Measurements from ENCODE around the gene COX17.
"Not testable (repeated sequence)": the region's sequence is repeated elsewhere in the genome, so short reads cannot be mapped to it uniquely, and the experiment has no call there.

COX17 gene, protein sequence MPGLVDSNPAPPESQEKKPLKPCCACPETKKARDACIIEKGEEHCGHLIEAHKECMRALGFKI

DNA sequence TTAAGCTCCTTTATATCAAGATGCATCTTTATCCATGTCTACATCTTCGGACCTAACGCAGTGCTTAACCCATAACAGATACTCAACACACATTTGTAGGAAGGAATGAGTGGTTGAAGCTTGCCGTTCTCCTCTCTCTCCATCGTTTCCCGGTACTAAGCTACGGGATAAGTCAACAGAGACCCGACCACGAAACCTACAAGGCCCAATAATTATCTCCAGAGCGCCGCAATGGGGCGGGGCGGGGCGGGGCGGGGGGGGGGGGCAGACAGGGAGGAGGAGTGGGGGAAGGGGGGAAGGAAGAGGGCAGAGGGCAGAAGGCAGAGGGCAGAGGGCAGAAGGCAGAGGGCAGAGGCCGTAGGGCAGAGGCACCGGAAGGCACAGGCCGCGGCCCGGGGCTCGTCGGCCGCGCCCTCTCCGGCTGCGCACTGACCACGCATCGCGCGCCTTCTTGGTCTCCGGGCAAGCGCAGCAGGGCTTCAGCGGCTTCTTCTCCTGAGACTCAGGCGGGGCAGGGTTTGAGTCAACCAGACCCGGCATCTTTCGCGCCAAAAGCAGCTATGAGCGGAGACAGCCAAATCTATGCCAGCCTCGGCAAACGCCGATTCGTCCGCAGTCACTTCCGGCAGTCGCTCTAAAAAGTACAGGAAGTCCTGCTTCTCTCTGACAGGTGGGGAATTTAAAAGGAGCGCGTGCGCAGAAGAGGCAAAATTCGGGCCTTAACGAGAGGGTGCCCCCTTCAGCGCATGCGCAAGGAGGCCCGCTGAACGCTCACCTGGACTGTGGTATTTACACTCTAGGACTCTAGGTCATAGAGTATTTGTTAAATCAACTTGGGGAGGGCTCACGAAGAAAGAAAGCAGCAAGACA, at the start of gene COX17:
COX17 (minus strand) TSS at position 636 of the 870 bp plus-strand sequence; CDS start at position 540, 96 bp downstream.
- DNase-seq: peak; percentile 98

DNA sequence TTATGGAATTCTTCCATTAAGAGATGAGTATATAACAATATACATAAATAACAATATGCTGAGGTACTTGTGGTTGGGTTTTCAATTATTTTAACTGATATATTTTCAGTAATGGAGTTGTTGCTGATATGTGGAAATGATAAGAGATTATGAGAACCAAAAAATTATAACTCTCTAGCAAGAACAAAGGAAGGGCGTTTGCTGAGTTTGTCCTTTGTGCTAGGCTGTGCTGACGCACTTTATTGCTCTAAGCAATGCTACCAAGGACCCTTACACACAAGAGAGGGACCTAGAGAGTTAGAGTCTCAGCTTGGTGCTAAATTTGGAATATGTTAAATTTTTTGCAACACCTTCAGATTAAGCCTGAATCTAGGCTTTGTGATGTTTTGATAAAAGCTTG, 49.7 kb upstream of the COX17 start:
- no peak for DNase-seq

DNA sequence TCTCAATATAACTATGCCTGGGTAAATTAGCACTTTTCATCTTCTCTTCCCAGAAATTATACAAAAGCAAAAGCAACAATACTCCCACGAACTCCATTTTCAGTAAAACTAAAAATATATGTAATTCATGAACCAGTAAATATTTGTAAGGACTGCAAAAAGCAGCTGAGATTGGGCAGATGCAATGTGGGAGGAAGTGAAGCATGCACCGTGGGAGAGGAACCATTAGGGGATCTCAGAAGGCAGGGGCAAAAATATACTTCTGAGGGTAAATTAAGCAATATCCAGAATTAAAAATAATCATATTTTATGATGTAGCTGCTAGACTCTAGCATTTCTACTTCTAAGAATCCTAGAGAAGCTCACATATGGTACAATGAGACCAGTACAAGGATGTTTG, 45.8 kb upstream of the COX17 start:
- no peak for DNase-seq

DNA sequence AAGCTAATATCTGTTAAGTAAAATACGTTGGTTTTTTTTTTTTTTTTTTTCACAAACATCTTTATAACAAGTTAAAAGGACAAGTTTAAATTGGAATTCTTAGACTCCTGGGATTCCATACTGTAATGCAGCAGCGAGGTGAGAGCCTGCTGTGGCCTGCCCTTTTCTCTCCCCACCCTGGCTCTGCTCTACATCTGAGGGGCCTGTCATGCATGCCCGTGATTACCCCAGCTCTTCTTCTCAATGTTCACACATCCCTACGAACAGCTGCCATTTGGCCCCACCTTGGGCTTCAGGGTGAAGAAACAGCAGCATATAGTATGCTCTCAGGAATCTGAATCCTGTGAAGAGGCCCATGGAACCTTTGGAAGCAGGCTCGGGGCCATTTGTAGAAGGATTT, 40.3 kb upstream of the COX17 start:
- DNase-seq: no peak

DNA sequence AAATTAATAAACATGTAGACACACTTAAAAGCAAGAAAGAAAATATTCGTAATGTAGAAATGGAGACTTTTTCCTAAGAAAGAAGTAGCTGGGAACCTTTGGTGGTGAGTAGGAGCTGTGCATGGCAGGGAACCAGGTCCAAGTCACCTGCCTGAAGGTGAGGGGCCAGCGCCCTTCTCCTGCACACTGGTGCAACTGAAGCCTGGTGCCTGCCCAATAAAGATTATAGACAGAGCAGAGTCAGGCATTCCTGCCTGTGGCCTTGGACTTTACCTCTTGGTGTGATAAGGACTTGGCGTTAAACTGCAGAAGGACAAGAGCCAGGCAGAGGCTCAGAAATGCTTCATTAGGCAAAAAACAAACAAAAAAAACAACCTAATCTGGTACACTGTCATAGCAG, 39.8 kb upstream of the COX17 start:
- DNase-seq: no peak

DNA sequence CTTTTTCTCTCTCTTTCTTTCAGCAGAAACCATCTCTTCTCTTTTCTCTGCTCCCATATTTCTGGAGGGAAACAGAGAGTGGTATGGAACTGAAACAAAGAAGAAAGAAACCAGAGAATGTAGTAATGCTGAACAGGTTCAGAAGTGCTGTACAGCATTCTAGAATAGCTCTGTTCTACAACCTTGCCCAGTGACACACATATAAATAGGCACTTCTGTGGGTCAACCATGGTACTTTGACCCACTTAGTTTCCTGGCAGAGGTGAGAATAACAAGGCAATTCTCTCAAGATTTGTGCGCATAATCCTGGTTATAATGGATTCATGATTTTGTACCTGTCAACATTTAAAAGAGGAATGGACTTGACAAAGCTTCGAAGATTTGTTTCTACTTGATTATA, 37.9 kb upstream of the COX17 start:
- no peak for DNase-seq

DNA sequence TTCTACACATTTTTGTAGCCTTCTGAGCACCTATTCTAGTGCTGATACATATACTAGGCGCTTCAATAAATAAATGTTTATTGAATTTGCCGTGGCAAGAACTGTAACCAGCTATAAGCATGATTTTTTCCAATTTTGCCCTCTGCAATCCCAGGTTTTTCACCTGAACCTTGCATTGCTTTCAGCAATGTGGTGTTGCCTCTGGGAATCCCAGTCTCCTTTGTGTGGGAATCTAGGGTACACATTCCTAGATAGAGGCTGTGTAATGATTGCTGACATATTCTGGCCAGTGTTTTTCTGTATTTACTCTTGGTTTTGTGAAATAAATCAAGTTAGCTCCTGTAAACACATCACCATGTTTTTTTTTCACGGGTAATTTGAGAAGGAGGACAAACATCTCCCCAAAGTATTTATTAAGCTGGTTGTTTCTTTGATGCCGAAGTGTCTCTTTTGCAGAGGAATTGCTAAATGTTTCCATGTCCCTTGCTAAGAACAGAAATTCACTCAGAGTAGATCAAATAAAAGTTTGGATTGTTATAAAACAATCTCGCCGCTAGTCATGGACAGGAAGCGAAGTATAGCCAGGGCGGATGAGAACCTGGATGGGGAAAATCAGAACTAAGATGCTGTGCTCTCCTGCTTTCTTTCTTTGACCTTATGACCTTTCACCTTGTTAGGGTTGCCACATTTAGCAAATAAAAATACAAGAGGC, 26.8 kb upstream of the COX17 start:
- DNase-seq: no peak

DNA sequence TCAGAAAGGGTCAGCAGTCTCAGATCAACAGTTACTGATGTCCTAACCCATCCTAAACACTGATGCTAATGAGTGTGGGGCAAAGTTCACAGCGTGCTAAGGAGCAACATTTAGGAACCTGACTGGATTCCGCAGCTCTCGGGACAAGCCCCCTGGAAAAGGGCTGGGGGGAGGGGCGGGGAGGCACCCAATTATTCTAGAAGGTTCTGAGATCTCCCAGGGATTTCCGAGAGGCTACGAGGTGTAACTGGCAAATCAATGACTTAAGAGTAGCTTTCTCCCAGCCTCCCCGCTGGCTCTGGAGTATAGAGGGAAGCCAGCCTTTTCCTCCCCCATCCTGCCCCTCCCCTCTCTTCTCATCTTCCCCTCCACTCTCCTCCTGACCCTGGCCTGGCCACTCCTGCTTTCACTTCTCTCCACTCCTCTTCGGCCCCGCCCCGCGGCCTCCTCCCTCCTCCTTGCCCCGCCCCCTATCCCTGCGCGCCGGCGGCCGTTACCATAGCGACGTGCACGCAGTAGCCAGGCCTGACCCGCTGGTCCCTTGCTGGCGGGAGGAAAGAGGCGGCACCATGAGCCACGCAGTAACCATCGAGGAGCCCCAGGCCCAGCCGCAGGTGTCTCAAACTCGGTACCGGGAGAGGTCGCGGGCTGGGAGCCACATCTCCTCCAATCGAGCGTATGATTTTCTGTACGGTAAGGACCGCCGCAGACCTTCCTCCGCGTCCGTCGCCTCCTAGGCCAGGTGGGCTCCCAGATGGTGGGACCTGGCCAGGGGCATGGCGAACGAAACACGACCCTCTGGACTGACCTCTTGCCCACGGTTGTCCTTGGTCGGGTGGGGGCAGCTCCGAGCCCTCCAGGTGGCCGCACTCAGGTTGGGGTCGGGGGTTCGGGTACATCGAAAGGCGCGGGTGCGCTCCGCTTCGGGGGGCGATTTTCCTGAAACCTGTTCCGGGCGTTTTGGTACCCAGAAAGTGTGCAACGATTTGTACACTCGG, 25.6 kb upstream of the COX17 start, which contains the start of gene CFAP91:
CFAP91 (plus strand) TSS at position 493 of the 998 bp plus-strand sequence; CDS start at position 570, 77 bp downstream.
- DNase-seq: peak; percentile 91

DNA sequence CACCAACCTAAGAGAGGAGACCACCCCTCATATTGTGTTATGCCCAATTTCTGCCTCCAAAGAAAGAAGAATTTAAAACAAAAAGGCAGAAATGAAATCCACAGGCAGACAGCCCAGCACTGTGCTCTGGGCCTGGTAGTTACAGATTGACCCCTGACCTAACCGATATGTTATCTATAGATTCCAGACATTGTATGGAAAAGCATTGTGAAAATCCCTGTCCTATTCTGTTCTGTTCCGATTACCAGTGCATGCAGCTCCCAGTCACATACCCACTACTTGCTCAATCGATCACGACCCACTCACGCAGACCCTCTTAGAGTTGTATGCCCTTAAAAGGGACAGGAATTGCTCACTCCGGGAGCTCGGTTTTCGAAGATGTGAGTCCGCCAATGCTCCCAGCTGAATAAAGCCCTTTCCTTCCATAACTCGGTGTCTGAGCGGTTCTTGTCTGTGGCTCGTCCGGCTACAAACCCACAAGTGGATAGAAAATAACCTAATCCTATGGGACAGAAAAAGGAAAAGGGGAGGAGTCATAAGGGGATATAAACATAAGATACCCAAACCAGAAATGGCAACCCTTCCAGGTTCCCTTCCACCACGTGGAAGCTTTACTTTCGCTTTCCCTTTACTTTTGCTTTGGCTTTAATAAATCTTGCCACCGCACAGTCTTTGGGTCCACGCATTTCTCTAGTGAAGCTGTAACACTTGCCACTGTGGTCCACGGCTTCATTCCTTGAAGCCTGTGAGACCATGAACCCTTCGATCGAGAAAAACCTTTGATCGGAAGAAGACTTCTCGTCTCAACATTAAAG, 23.9 kb upstream of the COX17 start:
- DNase-seq: no peak

DNA sequence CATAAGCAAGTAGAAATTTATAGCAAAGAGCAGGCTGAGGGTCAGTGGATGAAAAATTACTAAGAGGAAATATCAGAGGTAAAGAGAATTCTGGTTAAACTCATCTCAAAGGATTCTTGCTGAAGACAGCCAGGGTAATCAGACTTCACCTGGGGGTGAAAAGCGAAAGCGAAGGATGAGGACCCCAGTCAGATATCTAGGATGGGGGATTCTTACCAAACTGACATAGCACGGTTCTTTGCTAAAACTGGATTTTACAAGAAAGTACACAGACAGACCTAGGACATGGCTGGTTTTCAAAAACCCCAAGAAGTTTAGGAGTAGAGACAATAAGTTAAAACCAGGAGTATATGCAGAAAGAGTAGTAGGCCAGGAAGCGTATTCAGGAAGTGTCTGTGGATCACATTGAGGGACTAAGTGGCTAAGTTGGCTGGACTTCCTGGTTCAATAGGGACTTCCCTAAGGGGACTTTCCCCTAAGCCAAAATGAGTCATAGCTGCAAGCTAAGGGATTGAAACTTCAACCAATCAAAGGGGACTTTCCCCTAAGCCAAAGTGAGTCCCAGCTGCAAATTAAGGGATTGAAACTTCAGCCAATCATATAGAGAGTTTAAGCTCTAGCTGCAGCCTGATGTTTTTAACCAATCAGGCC, 23.2 kb upstream of the COX17 start:
- no peak for DNase-seq

DNA sequence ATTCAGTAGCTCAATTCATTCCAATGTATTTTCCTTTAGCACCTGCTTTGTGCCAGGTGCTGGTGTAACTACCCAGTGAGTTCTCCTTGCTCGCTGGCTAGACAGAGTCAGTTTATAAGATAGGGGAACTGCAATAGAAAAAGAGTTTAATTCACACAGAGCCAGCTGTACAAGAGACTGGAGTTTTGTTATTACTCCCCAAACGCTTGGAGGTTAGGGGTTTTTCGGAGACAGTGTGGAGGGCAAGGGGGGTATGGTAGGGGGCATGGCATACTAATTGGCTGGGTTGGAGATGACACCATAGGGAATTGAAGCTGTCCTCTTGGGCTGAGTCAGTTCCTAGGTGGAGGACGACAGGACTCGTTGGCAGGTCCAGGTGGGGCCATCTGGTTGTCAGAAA, 20.2 kb upstream of the COX17 start:
- DNase-seq: no peak

DNA sequence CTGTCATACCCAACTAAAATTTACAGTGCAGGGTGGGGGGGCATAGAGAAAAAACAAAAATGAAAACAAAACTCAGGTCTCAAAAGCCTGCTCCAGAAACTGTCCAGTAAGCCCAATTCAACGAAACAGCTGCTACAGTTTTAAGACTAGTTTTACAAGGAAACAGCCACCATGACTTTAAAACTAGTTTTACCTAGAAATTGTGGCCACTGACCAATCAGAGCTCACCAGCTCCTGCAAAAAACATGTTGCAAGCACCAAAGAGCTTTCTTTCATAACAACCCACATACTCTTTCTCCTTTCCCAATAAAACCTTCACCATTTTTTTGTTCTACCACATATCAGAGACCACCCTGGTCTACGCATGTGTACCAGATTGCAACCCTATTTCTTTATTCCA, 18.3 kb upstream of the COX17 start:
- peak; percentile 23 for DNase-seq

DNA sequence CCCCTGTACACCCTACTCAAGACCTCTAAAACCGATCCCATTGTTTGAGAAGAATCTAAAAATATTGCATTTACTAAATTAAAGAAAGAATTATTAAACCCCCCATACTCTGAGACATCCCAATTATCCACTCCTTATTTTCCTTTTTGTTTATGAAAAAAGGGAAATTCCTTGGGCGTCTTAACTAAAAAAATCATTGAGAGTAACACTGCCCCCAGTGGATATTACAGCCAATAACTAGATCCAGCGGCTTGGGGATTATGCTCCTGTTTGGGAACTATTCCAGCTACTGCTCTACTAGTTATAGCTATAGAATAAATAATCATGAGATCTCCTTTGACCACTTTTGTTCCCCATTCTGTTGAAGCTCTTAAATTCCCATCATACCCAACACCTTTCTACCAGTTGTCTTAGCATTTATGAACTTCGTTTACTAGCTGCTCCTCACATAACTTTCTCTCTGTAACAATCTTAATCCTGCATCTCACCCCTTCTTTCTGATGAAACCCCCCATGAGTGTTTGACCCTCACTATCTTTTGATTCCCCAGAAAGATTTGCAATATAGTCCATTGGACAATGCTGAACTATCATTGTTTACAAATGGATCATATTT, 12.9 kb upstream of the COX17 start:
- DNase-seq: no peak

DNA sequence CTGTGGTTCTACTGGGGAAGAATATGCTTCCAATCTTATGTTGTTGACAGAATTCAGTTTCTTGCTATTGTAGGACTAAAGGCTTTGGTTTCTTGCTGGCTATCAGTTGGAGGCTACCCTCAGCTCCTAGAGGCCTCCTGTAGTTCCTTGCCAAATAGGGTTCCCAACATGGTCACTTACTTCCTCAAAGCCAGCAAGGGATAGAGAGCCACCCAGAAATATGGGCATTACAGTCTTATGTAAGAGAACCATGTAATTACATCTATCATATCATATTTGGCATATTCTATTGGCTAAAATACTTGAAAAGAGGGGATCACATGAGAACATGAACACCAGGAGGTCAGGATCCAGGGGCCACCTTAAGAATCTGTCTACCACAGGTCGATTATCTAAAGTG, 6.2 kb upstream of the COX17 start:
- no peak for DNase-seq

DNA sequence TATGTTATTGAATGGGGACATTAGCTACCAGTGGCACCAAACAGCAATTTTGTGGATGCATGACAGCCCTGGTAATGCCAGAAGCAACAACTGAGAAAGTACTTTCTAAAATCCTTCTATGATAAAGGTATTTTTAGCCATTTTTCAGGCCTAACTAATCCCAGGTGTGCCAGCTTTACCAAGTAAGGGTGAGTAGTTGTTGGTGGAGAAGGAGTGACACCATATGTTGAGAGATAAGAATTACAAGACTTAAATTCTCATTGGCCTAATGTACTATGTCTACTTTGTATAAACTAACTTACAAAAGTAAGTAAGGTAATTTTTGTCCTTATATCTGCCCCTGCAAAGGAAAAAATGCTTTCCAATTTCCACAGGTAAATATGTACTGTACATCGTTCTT, 4.1 kb upstream of the COX17 start:
- DNase-seq: peak; percentile 41

DNA sequence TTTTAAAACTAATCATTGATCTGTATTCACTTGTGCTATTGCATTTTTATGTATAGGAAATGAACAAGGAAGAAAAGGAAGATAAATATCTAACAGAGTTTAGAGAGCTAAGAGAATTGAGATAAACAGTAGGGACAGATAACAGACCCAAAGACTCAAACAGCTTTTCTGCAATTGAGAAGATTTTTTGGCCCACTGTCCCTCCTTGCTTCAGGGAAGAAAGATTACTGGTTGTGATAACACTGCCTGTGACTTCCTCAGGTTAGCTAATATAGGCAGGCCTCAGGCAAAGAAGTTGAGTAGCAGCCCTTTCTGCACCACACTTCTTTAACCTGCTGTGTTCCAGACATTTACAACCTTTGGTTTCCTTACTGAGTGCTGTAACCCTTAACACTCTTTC, 2.7 kb upstream of the COX17 start:
- DNase-seq: no peak

DNA sequence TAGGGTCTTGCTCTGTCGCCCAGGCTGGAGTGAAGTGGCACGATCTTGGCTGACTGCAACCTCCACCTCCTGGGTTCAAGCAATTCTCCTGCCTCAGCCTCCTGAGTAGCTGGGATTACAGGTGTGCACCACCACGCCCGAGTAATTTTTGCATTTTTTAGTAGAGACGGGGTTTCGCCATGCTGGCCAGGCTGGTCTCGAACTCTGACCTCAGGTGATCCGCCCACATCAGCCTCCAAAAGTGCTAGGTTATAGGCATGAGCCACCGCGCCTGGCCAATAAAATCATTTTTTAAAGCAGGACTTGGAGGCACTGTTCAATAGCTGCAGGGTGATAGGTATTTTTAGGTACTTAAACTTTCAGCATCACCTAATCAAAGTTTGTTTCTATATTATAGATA, 1.0 kb upstream of the COX17 start:
- not testable (repeated sequence) for DNase-seq

DNA sequence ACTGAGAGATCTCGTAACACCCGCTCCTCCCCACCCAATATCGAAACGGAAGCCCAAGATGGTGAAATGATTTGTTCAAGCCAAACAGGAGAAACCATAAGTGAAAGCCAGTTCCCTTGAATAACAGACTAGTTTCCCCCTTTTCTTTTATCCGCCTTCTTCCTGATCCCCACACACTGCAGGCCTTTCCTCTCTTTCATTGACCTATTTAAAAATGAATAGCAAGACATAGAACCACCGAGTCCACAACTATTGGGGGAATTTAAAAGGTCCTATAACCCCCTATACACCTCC, 382 bp upstream of the COX17 start:
- DNase-seq: no peak

DNA sequence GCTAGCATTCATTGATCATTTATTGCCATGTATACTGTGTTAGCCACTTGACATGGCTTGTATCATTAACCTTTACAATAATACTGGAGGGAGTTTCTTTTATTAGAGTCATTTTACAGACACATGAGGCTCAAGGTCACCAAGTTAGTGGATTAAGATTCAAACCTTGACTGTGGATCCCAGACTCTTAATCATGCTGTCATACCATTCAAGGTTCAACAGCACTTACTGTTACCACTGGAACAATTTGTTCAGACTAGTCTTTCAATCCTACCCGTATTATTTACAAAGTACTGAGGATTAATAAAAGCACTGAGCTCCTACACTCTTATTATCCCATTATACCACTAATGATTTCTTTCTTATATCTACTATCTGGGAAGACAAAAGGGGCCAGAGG, 1.2 kb downstream of the COX17 start:
- DNase-seq: no peak

DNA sequence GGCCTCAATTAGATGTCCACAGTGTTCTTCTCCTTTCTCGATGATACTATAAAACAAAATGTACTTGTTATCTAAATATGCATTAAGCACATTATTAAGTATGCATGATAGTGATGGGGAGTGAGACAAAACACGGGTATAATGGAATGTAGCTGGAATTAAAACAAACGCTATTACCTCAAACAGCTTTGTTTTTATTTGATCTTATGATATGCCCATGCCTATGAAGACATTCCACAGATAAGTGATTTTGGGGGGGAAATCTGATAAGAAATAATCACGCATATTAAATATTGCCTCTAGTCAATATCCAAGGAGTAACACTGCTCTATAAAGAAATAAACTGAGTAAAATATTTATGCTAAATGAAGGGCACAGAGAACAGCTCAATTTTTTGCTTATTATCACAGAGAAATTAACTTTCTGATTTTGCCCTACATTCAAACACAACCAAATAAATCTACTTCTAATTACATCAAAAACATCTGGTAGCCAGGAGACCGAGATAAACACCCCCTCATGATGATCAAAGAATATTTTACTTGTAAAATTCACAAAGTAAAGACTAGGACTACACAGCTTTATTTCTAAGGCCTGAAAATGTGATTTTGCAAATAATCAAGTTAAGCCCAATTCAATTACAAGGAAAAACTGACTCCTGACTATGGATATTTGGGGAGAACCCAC, 1.9 kb downstream of the COX17 start:
- DNase-seq: no peak

DNA sequence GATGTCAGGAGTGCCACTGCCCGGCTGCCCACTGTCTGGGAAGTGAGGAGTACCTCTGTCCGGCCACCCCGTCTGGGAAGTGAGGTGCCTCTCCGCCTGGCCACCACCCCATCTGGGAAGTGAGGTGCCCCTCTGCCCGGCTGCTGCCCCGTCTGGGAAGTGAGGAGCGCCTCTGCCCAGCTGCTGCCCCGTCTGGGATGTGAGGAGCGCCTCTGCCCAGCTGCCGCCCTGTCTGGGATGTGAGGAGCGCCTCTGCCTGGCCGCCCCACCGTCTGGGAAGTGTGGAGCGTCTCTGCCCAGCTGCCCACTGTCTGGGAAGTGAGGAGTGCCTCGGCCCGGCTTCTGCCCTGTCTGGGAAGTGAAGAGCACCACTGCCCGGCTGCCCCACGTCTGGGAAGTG, 3.3 kb downstream of the COX17 start:
- no peak for DNase-seq

Data from RPMI8226 (cell line).